OCI-LY1 (cell line): Measurements from ENCODE around the gene TSPAN3.

Experiments
- EZH2 ChIP-seq: fragments of 200-600 bp; sonication (generic), shearing (Covaris generic); IDR thresholded peaks from 2 replicates; pipeline ENCODE4 v1.8.0; 2017; ENCODE audit warnings: borderline replicate concordance, mixed run types, mild to moderate bottlenecking, antibody characterized with exemption, low read length, moderate library complexity, mixed read lengths
- TF ChIP-seq, protein P1 (sequence below): fragments of 200-600 bp; sonication (generic), shearing (Covaris generic); IDR thresholded peaks from 2 replicates; pipeline ENCODE4 v1.5.1; 2017; ENCODE audit warnings: mild to moderate bottlenecking, antibody characterized with exemption, low read length, moderate library complexity, mixed read lengths

DNA sequence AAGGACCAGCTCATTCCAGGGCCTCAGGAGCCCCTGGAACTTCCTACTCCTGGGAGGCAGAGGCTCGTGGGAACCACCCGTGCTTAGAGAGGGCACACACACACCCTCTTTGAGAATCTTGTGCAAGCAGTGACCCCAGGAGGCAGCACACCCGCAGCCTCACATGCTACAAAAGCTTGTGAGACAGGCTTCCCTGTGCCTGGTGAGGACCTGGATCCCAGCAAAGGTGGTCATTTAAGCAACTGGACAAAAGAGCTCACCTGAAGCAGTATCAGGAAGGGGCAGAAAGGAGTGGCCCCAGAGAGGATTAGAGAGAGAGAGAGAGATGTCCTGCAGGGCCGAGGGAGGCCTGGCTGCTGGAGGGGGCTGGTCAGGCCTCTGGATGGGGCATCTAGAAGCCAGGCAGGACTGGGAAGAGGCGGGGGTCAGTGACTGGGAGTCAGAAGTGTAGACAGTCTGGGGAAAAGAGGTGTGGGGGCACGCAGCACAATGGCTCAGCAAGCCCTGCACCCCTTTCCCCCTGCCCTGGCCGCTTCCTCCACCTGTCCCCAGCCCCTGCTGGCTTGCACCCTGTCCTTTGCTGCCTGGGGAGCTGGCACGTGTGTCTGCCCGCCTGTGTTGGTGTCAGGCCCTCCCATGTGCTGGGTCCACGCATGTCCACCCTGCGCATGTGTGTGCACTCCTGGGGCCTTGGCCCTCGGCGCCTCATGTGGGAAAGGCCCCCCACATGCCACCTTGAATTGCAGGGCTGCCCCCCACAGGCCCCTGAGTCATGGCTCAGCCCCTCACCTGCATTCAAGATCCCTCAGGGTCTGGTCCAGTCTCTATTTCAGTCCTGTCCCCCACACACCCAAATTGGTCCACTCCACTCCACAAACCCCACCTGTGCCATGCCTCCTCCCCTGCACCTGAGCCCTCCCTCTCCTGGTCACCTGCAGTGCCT is 36.9 kb downstream of the TSPAN3 start:
- TF ChIP-seq, protein P1, sequence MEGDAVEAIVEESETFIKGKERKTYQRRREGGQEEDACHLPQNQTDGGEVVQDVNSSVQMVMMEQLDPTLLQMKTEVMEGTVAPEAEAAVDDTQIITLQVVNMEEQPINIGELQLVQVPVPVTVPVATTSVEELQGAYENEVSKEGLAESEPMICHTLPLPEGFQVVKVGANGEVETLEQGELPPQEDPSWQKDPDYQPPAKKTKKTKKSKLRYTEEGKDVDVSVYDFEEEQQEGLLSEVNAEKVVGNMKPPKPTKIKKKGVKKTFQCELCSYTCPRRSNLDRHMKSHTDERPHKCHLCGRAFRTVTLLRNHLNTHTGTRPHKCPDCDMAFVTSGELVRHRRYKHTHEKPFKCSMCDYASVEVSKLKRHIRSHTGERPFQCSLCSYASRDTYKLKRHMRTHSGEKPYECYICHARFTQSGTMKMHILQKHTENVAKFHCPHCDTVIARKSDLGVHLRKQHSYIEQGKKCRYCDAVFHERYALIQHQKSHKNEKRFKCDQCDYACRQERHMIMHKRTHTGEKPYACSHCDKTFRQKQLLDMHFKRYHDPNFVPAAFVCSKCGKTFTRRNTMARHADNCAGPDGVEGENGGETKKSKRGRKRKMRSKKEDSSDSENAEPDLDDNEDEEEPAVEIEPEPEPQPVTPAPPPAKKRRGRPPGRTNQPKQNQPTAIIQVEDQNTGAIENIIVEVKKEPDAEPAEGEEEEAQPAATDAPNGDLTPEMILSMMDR = no peak
- no peak for TF ChIP-seq EZH2
